ENCODE data around the gene RAB6A.
A peak's percentile ranks its signal among the peaks of the same experiment; 100 is the strongest.

Gene RAB6A

GRCh38 chr11:73760679-73761402, at the start of gene RAB6A:
RAB6A (minus strand) TSS chr11:73761074; CDS start chr11:73760635, 439 bp downstream.
- POLR2A ChIA-PET = interaction anchor here (0.6 to 2.7 kb wide), 6 partner anchors 16 to 219 kb away, joined by 3 to 18 read pairs (median 4); partner anchors contain the start of gene MRPL48
- CTCF ChIA-PET = interaction anchor here (0.7 to 2.6 kb wide), 12 partner anchors 11 to 381 kb away, joined by 3 to 29 read pairs (median 3); partner anchors contain the start of gene MRPL48
- peak; percentile 34 for TF ChIP-seq CTCF (IDR thresholded peaks at IDR 0.05; ENCODE audit: control extremely low read depth, extremely low read depth, low read depth, missing control alignments)
- DNase-seq (ENCODE audit: extremely low spot score) = peak; percentile 98

GRCh38 chr11:73810637-73811036, 49.8 kb upstream of the RAB6A start:
- CTCF ChIA-PET = no interaction called here

GRCh38 chr11:73808052-73808451, 47.2 kb upstream of the RAB6A start:
- no peak for DNase-seq (ENCODE audit: extremely low spot score)
- TF ChIP-seq CTCF (IDR thresholded peaks at IDR 0.05; ENCODE audit: control extremely low read depth, extremely low read depth, low read depth, missing control alignments) = no peak
- ChIA-PET CTCF (no interaction called here), POLR2A (interaction anchor here (0.5 kb wide), 1 partner anchor 611 kb away, joined by 6 read pairs; no protein-coding TSS in a partner anchor)

More at GRCh38 chr11:73810637-73811036, 49.8 kb upstream of the RAB6A start:
- TF ChIP-seq CTCF (IDR thresholded peaks at IDR 0.05; ENCODE audit: control extremely low read depth, extremely low read depth, low read depth, missing control alignments) = no peak
- POLR2A ChIA-PET = no interaction called here
- DNase-seq (ENCODE audit: extremely low spot score) = no peak

- no peak for TF ChIP-seq CTCF (IDR thresholded peaks at IDR 0.05; ENCODE audit: control extremely low read depth, extremely low read depth, low read depth, missing control alignments)
- ChIA-PET POLR2A (interaction anchor here (0.7 kb wide), 1 partner anchor 517 kb away, joined by 3 read pairs; no protein-coding TSS in a partner anchor), CTCF (interaction anchor here (1.2 kb wide), 2 partner anchors 9 to 25 kb away, joined by 3 read pairs; no protein-coding TSS in a partner anchor)
- DNase-seq (ENCODE audit: extremely low spot score) = no peak
These were observed 43.8 kb upstream of the RAB6A start for GRCh38 chr11:73804712-73805111.

GRCh38 chr11:73801136-73801535, 40.3 kb upstream of the RAB6A start:
- TF ChIP-seq CTCF (IDR thresholded peaks at IDR 0.05; ENCODE audit: control extremely low read depth, extremely low read depth, low read depth, missing control alignments) = no peak
- ChIA-PET POLR2A (no interaction called here), CTCF (interaction anchor here (1.5 kb wide), 1 partner anchor 8 kb away, joined by 3 read pairs; no protein-coding TSS in a partner anchor)
- DNase-seq (ENCODE audit: extremely low spot score) = no peak

GRCh38 chr11:73800276-73800806, 39.5 kb upstream of the RAB6A start:
- TF ChIP-seq CTCF (IDR thresholded peaks at IDR 0.05; ENCODE audit: control extremely low read depth, extremely low read depth, low read depth, missing control alignments) = no peak
- DNase-seq (ENCODE audit: extremely low spot score) = no peak
- ChIA-PET POLR2A (no interaction called here), CTCF (no interaction called here)
